K562 (cell line): ENCODE results near the gene CS. TPM values are rescaled to one million over a fixed set of nuclear protein-coding genes. Genes with fewer than 3 reads are reported as not detected.

Experiments used
- CHCHD3 ChIP-seq: fragments of 250-450 bp; sonication (Bioruptor Pico); IDR thresholded peaks from 2 replicates; pipeline ENCODE4 v2.1.2; 2022; ENCODE audit warnings: mild to moderate bottlenecking
- MLLT1 ChIP-seq, 2 experiments: fragments of 450-650 bp; IDR thresholded peaks; 2 replicates each; pipeline ENCODE4 v1.6.1; 2016
- NELFE ChIP-seq: IDR thresholded peaks from 2 replicates; pipeline ENCODE4 v1.6.1; 2011; ENCODE audit warnings: mild to moderate bottlenecking; ENCODE audit not compliant: insufficient read depth, insufficient read length
- NFIC ChIP-seq: fragments of 450-650 bp; IDR thresholded peaks from 2 replicates; pipeline ENCODE4 v1.6.1; 2017; ENCODE audit warnings: mild to moderate bottlenecking, inconsistent platforms
- PHB2 ChIP-seq: fragments of 450-650 bp; IDR thresholded peaks from 2 replicates; pipeline ENCODE4 v1.6.1; 2017; ENCODE audit warnings: low read depth
- PRPF4 ChIP-seq: fragments of 200-400 bp; formaldehyde crosslinking; IDR thresholded peaks from one replicate; pipeline ENCODE4 v1.6.1; 2017; ENCODE audit warnings: low read length, low read depth, mild to moderate bottlenecking; ENCODE audit not compliant: insufficient read depth, poor library complexity, severe bottlenecking
- SMARCA4 ChIP-seq: fragments of 450-650 bp; IDR thresholded peaks from 2 replicates; pipeline ENCODE4 v1.6.1; 2016
- SMARCC2 ChIP-seq: fragments of 450-650 bp; IDR thresholded peaks from 2 replicates; pipeline ENCODE4 v1.6.1; 2017; ENCODE audit warnings: antibody characterized with exemption, moderate library complexity, mild to moderate bottlenecking, low read depth
- STAT5B ChIP-seq: fragments of 250-450 bp; sonication (Bioruptor Pico); IDR thresholded peaks from 2 replicates; pipeline ENCODE4 v1.8.0; 2021; ENCODE audit warnings: mild to moderate bottlenecking, inconsistent platforms
- TAF7 ChIP-seq: fragments of 450-650 bp; IDR thresholded peaks from 2 replicates; pipeline ENCODE4 v1.6.1; 2016; ENCODE audit warnings: missing genetic modification characterization, missing compliant biosample characterization
- TRIM24 ChIP-seq, 2 experiments: fragments of 450-650 bp; IDR thresholded peaks; 2 replicates each; pipeline ENCODE4 v1.6.1; 2016
- polyA plus RNA-seq, 8 experiments: library from polyadenylated mRNA; depleted of rRNA in 4 of 8; stranded (reverse) in 5 of 8; unstranded in 3 of 8; fragments of >200 nt; fragmentation: Nextera tagmentation in 2 of 8; fragmentation: Illumina TruSeq in 1 of 8; extraction: Ambion mirVana in 2 of 8; extraction: Trizol in 1 of 8; gene quantifications; 2 replicates each; pipeline versions ENCODE4 v1.2.1 to v1.2.3, GENCODE V29; 2011 to 2014; ENCODE audit warnings: inconsistent platforms in 1 of 8, missing spikeins in 1 of 8
- total RNA-seq, 7 experiments: library from RNA; depleted of rRNA in 6 of 7; stranded (reverse); fragments of >200 nt in 6 of 7; fragmentation: Illumina TruSeq in 2 of 7; extraction: Trizol in 2 of 7; gene quantifications; 2 replicates each; pipeline versions ENCODE4 v1.2.1 to v1.2.3, GENCODE V29; 2011 to 2021; ENCODE audit warnings: low replicate concordance in 1 of 7
- TF ChIP-seq, protein P1 (sequence below), 2 experiments: fragments of 450-650 bp; IDR thresholded peaks; 2 replicates each; pipeline ENCODE4 v1.6.1; 2016; ENCODE audit warnings: mild to moderate bottlenecking in 2 of 2, borderline replicate concordance in 1 of 2, low read depth in 1 of 2, moderate library complexity in 1 of 2
- TF ChIP-seq, protein P2 (sequence below): fragments of 250-450 bp; sonication (Bioruptor Pico); IDR thresholded peaks from 2 replicates; pipeline ENCODE4 v1.6.1; 2021; ENCODE audit warnings: mild to moderate bottlenecking
- TF ChIP-seq, protein P3 (sequence below): fragments of 250-450 bp; sonication (Bioruptor Pico); IDR thresholded peaks from 2 replicates; pipeline ENCODE4 v1.4.0; 2020; ENCODE audit warnings: mild to moderate bottlenecking, moderate library complexity, borderline replicate concordance
- TF ChIP-seq, protein P4 (sequence below): fragments of 450-650 bp; formaldehyde crosslinking; IDR thresholded peaks from 2 replicates; pipeline ENCODE4 v1.4.0; 2020; ENCODE audit warnings: mild to moderate bottlenecking

The CS gene
- total and polyA plus RNA-seq, 9 of the 15 experiments (the other 6 are each of a cell fraction or from before 2014, with no cell fraction given), result 99.9 to 390 (median 149) TPM

GRCh38 chr12:56337753-56338251 lies 37.7 kb upstream of the CS start (continued):
- TF ChIP-seq CHCHD3 (no peak), PRPF4 (no peak), NELFE (no peak), NFIC (no peak), SMARCA4 (no peak; the same call in 1 of the 2 replicates), SMARCC2 (no peak), STAT5B (no peak), TRIM24 (IDR thresholded peaks at IDR 0.05) (peak; percentile 87), TAF7 (tag) (peak; percentile 42; the same call in 1 of the 2 replicates), PHB2 (no peak), MLLT1 (IDR thresholded peaks at IDR 0.05) (no peak)
- TF ChIP-seq, protein P1, sequence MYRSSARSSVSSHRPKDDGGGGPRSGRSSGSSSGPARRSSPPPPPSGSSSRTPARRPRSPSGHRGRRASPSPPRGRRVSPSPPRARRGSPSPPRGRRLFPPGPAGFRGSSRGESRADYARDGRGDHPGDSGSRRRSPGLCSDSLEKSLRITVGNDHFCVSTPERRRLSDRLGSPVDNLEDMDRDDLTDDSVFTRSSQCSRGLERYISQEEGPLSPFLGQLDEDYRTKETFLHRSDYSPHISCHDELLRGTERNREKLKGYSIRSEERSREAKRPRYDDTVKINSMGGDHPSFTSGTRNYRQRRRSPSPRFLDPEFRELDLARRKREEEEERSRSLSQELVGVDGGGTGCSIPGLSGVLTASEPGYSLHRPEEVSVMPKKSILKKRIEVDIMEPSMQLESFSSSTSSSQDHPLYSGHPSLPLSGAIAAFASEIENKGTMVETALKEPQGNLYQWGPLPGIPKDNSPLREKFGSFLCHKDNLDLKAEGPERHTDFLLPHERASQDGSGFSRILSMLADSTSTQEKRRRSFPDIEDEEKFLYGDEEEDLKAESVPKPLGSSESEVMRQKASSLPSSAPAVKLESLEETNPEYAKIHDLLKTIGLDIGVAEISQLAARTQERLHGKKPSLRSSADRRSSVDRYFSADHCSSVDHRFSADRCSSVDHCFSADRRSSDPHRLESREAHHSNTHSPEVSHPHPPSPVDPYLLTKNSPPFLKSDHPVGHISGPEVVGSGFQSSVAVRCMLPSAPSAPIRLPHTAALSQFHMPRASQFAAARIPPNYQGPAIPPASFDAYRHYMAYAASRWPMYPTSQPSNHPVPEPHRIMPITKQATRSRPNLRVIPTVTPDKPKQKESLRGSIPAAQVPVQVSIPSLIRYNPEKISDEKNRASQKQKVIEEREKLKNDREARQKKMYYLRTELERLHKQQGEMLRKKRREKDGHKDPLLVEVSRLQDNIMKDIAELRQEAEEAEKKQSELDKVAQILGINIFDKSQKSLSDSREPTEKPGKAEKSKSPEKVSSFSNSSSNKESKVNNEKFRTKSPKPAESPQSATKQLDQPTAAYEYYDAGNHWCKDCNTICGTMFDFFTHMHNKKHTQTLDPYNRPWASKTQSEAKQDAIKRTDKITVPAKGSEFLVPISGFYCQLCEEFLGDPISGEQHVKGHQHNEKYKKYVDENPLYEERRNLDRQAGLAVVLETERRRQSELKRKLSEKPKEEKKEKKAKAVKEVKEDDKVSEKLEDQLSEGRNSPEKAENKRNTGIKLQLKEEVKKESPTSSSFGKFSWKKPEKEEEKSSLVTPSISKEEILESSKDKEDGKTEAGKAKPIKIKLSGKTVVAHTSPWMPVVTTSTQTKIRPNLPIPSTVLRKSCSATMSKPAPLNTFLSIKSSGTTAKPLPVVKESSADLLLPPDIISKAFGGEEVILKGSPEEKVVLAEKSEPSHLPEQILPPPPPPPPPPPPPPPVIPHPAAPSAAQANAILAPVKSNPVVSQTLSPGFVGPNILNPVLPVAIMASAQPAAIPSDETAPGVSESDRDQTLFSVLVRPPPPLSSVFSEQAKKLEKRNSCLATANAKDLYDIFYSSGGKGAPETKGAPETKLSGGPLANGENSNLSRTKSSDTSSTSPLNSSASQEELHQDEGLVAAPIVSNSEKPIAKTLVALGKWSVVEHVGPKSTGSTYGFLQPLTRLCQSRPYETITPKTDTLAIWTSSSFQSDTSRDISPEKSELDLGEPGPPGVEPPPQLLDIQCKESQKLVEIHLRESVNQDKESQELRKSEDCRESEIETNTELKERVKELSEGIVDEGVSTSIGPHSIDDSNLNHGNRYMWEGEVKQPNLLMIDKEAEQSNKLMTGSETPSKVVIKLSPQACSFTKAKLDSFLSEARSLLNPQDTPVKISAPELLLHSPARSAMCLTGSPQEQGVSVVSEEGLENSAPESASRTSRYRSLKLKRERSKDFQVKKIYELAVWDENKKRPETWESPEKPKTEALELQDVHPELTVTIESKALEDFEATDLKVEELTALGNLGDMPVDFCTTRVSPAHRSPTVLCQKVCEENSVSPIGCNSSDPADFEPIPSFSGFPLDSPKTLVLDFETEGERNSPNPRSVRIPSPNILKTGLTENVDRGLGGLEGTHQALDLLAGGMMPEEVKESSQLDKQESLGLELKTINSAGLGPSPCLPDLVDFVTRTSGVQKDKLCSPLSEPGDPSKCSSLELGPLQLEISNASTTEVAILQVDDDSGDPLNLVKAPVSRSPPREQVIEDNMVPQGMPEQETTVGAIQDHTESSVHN (IDR thresholded peaks at IDR 0.05; ENCODE audit: borderline replicate concordance in 1 of 2, low read depth in 1 of 2), result 0 out of 4 replicates have a peak, but pooled peaks of 1 of the 2 experiments have one; percentile 27
- TF ChIP-seq, protein P2, sequence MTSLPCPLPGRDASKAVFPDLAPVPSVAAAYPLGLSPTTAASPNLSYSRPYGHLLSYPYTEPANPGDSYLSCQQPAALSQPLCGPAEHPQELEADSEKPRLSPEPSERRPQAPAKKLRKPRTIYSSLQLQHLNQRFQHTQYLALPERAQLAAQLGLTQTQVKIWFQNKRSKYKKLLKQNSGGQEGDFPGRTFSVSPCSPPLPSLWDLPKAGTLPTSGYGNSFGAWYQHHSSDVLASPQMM (CRISPR knock-in tag), result no peak
- TF ChIP-seq, protein P3, sequence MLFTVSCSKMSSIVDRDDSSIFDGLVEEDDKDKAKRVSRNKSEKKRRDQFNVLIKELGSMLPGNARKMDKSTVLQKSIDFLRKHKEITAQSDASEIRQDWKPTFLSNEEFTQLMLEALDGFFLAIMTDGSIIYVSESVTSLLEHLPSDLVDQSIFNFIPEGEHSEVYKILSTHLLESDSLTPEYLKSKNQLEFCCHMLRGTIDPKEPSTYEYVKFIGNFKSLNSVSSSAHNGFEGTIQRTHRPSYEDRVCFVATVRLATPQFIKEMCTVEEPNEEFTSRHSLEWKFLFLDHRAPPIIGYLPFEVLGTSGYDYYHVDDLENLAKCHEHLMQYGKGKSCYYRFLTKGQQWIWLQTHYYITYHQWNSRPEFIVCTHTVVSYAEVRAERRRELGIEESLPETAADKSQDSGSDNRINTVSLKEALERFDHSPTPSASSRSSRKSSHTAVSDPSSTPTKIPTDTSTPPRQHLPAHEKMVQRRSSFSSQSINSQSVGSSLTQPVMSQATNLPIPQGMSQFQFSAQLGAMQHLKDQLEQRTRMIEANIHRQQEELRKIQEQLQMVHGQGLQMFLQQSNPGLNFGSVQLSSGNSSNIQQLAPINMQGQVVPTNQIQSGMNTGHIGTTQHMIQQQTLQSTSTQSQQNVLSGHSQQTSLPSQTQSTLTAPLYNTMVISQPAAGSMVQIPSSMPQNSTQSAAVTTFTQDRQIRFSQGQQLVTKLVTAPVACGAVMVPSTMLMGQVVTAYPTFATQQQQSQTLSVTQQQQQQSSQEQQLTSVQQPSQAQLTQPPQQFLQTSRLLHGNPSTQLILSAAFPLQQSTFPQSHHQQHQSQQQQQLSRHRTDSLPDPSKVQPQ (CRISPR knock-in tag), result no peak
- TF ChIP-seq, protein P4, sequence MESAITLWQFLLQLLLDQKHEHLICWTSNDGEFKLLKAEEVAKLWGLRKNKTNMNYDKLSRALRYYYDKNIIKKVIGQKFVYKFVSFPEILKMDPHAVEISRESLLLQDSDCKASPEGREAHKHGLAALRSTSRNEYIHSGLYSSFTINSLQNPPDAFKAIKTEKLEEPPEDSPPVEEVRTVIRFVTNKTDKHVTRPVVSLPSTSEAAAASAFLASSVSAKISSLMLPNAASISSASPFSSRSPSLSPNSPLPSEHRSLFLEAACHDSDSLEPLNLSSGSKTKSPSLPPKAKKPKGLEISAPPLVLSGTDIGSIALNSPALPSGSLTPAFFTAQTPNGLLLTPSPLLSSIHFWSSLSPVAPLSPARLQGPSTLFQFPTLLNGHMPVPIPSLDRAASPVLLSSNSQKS (CRISPR knock-in tag), result no peak
